ENCODE measurements around the gene PSMG3.
A peak's percentile ranks its signal among the peaks of the same experiment; 100 is the strongest.

Gene PSMG3

DNA sequence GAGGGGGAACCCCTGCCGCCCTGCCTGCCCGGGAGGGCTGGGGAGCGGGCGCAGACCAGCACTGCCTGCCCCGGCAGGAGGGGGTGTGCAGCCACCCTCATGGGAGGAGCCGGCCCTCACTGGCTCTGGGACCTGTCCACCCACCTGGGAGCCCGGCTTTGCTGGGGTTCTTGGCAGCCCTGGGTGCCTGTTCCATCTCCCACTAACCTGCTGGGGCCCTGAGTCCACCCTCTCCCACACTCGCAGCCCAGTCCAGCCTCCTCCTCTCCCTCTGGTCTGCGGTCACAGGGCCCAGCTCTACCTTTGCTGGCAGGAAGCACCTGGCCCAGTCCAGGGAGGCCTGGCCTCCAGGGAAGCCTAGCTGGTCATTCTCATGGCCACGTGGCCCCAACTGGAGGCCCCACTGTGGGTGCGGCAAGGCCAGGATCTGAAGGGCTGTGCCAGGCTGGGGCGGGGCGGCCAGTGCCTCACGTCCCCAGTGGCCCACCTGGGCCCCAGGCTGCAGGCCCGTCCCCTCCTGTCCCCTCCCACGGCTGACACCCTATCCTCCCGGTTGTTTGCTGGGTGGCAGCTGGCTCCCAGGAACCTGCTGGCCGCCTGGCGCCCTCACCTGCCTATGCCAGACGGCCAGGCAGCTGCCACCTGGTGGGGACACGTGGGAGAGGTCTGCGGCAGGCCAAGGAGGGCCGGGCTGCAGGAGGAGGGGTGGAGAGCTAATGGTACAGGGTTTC, 13.9 kb downstream of the PSMG3 start, which contains the start of gene TMEM184A:
TSS of gene TMEM184A (minus strand) at position 393 of the 731 bp plus-strand sequence. CDS start 721 bp downstream, outside the sequence.
- DNase-seq: peak; percentile 87

DNA sequence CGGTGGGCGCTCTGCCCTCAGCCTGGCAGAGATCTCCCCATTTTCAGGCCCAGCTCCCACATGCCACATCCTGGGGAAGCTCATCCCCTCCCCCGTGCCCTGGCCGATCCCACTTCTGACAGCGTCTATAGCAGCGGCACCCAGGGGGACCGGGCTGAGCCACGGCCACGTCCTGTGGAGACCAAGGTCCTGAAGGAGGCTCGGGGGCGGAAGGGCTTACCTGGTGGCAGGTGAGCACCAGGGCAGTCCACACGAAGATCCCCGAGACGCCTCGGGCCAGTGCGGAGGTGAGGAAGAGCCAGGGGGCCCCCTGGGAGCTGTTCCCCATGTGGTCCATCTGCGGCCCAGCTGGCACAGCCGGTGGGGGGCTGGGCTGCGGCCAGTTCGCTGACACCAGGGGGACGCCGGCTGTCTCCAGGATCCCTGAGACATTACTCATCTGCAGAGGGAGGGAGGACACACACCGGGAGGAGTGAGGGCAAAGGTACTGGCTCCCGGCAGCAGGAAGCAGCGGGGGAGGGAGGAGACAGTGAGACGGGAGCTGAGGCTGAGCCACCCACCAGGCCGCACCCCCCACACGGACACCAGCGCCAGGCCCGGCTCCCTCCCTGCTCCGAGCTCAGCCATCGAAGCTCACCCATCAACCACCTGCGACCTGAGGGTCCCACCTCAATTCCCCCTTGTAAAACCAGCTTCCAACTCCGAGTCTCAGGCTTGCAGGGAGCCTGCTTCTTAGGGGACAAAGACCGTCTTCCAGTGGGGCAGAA, 14.6 kb downstream of the PSMG3 start:
- DNase-seq: no peak

DNA sequence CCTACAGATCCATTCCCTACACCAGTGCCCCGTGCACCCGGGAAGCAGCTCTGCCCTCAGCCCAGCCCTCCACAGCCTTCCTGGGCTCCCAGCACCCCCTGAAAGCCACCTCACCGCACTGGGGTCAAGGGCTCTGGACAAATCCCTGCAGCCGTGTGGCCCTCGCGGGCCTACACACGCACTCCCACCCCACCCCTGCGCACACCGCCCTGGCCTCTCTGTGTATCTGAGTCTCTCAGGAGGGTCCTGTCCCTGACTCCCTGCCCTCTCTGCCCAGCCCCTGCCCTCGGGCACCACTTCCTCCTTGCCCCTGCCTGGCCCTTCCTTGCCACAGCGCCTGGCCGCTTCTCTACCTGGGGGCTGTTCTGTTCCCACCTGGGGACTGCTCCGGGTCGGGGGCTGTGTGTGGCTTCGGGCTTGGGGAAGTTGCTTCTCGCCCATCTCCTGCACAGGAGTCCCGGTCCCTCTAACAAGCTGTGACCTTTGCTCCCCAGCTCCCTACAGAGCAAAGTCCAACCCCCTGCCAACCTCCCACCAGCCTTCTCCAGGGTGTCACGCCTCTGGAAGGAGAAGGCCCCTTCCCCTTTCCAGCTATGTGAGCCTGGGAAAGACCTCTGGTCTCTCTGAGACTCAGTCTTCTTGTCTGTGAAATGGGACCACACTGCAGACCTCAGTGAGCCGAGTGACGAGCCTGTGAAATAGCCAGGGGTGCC, 15.3 kb downstream of the PSMG3 start:
- DNase-seq: no peak

GRCh38 chr7:1553512-1554210, 16.2 kb downstream of the PSMG3 start:
- no peak for DNase-seq

DNA sequence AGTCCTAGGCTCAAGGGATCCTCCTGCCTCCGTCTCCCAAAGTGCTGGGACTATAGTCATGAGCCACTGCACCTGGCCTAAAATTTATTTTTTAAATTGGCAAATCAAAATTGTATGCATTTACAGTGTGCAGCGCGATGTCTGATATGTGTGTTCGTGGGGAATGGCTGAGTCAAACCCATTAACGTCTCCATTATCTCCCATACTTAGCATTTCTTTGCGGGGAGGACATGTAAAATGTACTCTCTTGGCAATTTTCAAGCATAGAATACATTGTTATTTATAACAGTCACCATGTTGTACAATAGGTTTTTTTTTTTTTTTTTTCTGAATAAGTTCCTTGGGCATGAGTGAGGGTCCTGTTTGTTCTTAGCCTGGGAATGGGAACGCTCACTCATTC, 17.6 kb downstream of the PSMG3 start:
- DNase-seq: no peak

GRCh38 chr7:1550846-1551155, 19.0 kb downstream of the PSMG3 start:
- no peak for DNase-seq

DNA sequence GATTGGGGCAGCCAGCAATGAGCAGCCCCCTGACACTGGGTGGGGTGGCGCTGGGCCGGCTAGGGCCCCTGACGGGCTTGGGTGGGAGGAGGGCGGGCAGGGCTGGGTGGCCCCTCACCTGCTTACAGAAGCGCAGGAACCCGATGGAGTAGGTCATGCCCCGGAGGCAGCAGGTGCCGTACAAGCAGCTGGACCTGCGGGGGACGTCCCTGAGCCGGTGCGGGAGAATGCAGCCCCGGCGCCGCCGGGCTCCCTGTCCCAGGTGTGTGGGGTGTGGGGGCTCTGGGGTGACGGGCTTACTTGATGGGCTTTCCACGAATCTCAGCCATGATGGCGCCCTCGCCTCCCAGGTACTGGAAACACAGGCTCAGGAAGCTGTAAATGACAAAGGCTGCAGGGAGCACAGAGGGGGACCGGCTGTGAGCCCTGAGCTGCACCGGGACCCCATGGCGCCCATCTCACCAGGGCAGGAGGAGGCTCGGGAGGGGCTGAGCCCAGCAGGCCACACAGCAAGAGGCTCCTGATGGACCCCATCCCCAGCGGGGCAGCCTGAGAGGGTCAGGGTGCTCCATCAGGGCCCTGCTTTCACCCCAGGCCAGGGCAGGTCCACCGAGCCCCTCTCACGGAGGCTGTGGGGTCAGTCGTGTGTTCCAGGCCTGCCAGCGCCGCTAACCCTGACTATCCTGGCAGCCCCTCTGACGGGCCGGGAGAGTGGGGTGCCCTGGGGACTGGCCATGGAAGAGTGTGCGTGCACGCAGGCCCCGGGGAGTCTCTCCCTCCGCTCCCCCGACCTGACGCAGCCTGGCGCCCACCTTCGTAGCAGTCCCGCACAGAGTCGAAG, 19.6 kb downstream of the PSMG3 start:
- no peak for DNase-seq

DNA sequence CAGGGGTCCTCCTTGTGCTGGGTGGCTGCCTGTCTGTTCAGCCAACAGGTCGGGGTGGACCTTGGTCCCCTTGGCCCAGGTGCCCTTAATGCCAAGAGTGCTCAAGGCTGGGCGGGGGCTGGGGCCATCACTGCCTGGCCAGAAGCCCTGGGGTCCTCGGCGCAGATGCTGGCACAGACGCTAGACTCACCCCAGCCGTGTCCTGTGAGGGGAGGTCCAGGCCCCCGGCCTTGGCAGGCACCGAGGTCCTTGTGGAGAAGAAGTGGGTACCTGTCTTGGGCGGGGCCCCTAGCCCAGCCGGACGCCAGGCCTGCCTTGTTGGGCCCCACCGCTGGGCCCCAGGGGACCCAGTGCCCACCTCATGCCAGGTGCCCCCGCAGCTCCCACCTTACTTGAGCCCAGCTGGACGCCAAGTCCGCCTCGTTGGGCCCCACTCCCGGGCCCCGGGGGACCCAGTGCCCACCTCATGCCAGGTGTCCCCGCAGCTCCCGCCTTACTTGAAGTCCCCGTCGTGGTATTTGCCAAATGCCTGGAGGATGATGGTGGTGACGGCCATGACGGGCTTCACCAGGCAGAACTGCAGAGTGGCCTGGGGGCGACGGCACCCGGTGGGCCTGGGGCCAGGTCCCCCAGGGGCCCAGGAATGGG, 20.4 kb downstream of the PSMG3 start:
- no peak for DNase-seq

DNA sequence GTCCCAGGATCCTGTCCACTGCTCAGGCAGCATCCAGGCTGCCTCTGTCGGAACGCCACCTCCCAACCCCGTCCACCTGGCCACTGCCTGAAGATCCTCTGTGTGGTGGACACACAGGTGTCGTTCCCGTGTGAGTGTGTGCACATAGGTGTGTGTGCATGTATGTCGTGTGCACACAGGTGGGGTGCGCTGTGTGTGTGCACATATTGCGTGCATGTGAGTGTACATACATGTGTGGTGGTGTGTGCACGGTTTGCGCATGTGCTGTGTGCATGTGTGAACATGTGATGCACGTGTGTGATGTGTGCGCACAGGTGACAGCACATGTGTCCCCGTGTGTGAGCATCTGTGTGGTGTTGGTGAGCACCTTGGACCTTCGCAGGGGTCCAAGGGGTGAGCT, 20.9 kb downstream of the PSMG3 start:
- DNase-seq: no peak

DNA sequence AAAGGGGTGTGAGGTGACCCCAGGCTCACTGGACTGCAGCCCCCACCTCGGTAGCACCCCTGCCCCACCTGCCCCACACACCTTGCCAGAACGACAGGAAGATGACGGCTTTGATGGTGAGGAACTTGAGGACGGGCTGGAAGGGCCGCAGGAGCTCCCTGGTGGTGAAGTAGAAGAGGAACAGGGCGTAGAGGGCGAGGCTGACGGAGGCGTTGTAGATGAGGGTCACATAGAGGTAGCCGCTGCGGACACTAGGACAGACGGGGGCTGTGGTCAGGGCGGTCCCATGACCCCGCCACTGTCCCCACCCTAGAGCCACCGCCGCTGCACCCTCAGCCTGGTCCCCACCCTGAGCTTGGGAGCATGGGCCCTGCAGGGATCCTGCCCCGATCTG, 21.4 kb downstream of the PSMG3 start:
- DNase-seq: no peak

DNA sequence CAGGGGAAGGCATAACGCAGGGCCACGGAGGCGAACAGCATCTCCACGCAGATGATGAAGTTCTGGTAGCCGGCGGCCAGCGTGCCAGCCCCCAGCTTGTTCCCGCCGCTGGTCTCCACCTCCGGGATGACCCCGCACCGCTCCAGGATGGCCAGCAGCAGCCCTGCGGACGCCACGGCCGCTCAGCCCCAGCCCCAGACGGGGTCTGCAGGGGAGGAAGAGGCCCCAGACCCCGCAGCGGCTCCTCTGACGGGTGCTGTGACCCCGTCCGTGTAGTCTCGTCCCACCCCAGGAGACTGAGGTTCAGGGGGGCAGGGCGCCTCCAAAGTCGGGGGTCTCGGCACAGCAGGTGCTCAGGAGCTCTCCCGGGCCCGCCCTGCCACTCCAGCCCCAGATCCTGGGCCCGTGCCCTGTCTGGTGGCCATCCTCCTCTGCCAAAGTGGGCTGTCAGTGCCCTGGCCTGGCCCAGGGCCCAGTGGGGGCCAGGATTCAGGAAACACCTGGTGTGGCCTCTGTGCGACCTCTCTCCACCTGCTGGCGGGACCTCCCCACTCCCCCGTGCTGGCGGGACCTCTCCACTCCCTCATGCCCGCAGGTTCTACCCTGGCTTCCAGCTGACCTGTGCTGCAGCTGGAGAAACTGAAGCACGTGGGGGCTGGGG, 21.9 kb downstream of the PSMG3 start:
- no peak for DNase-seq

GRCh38 chr7:1546909-1547776, 22.7 kb downstream of the PSMG3 start:
- no peak for DNase-seq

DNA sequence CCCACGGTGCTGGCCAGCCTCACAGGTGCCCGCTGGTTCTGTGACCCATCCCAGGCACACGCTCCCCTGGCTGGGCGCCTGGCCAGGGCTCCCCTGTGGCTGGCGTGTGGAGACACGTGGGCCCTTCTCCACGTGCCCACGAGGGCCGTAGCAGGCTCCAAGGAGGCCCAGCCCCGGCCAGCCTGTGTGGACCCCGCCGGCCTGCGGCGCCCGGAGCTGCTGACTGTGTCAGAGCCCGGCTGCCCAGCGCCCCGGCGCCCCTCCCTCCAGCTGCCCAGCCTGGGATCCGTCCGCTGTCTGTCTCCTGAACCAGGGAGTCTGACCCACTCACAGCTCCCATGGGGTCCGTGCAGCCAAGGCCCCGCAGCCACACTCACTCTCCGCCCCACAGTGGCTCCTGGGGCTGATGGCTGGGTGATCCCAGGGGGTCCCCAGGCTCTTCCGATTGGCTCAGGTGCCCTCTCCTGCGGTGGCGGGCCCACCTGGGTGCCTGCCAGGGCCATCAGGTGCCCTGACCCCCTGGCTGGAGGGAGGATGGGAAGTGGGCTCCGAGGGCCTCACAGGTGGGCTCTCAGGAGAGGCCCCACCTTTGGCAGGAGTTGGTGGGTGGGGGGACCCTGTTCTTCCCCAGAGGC, 23.4 kb downstream of the PSMG3 start:
- no peak for DNase-seq

GRCh38 chr7:1545417-1546246, 24.2 kb downstream of the PSMG3 start:
- no peak for DNase-seq

- DNase-seq: no peak
Observed at GRCh38 chr7:1544896-1545416, 24.9 kb downstream of the PSMG3 start.

DNA sequence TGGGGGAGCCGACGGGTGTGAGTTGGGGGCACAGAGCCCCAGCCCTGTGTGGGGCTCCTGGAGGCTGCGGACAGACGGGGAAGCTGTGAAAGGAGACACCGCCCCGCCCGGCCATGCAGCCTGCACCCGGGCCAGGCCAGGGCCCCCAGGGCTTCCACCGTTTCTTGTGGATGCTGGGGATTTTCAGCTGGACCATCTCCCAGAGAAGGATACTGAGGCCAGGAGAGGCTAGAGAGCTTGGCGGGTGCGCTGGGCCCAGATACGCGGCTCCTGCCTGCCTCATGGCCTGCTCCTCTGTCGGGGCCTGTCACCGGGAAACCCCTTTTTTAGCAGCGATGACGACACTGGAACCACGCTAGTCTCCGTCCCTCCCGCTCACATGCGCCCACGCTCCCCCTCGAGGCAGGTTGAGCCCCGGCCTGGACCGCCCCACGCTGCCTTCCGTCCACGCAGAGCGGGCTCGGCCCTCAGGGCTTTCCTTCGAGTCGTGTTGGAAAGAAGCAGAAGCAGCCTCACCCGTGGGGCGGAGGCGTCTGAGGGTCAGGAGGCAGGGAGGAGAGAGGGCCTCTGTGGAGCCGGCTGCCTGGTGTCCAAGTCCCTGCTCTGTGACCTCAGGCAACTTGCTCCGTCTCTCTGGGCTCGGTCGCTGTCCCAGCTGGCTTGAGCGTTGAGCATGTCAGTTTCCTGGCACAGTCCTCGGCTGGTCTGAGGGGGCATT, 25.5 kb downstream of the PSMG3 start:
- no peak for DNase-seq

DNA sequence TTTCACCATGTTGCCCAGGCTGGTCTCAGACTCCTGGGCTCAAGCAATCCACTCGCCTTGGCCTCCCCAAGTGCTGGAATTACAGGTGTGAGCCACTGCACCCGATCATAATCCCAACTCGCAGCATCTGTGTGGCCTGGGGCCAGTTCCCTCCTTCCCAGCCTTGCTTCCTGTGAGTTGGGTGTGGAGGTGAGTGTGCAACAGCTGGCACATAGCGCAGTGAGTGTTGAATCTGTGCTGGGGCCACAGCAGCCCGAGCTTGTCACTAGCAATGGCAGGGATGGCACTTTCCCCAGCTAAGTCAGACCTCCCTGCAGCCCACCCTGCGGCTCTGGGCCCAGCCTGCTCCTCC, 26.0 kb downstream of the PSMG3 start:
- DNase-seq: no peak

All from NCI-H1436 (cell line).